SU-DHL-6 (cell line): ENCODE data around the gene DAPK2.

ENCODE experiments used
- CTCF ChIP-seq: fragments of 200-600 bp; sonication (generic); IDR thresholded peaks from one replicate; pipeline ENCODE4 v1.5.1; 2017; ENCODE audit warnings: antibody characterized with exemption, mild to moderate bottlenecking, low read length, moderate library complexity; ENCODE audit not compliant: insufficient read depth, poor library complexity, severe bottlenecking
- EZH2phosphoT487 ChIP-seq: fragments of 200-600 bp; sonication (generic), shearing (Covaris generic); conservative IDR thresholded peaks from 2 replicates; pipeline ENCODE4 v1.6.1; 2018; ENCODE audit warnings: mild to moderate bottlenecking, antibody characterized with exemption, low read length, moderate library complexity, mixed read lengths

GRCh38 chr15:63922916-63923315 lies 123.4 kb downstream of the DAPK2 start:
- TF ChIP-seq CTCF (no peak), EZH2phosphoT487 (no peak)
